ENCODE measurements around the gene TRABD2B.

DNA sequence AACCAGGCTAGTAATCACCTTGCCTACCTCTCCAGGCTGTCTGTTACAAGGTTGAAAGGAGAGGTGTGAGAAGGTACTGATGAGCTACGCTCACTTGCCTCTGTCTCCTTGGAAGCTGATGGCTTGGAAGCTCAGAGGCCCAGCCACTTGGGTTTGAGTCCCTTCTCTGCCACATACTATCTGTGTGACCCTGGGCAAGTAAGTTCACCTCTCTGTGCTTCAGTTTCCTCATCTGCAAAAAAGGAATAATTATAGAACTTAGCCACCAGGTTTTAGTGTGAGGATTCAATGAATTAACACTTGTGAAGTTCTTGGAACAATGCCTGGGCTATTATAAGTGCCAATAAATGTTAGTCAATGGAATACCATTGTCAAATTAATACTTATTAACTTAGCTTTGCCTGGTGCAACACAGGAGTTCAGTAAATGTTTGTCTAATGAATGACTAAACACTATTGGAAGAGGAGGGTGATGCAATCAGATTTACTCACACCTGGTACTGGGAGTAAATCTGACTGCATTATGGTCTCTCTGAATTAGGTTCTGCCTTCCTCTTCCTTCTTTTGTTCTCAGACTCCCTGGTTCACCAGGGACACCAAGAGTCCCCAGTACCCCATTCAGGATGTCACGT is 55.5 kb downstream of the TRABD2B start:
- TF ChIP-seq, protein P1, sequence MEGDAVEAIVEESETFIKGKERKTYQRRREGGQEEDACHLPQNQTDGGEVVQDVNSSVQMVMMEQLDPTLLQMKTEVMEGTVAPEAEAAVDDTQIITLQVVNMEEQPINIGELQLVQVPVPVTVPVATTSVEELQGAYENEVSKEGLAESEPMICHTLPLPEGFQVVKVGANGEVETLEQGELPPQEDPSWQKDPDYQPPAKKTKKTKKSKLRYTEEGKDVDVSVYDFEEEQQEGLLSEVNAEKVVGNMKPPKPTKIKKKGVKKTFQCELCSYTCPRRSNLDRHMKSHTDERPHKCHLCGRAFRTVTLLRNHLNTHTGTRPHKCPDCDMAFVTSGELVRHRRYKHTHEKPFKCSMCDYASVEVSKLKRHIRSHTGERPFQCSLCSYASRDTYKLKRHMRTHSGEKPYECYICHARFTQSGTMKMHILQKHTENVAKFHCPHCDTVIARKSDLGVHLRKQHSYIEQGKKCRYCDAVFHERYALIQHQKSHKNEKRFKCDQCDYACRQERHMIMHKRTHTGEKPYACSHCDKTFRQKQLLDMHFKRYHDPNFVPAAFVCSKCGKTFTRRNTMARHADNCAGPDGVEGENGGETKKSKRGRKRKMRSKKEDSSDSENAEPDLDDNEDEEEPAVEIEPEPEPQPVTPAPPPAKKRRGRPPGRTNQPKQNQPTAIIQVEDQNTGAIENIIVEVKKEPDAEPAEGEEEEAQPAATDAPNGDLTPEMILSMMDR (IDR thresholded peaks at IDR 0.05) = no peak
- TF ChIP-seq POLR2A (IDR thresholded peaks at IDR 0.05) = no peak
